ENCODE measurements around the gene RTP5.
"Not testable (repeated sequence)": the region's sequence is repeated elsewhere in the genome, so short reads cannot be mapped to it uniquely, and the experiment has no call there.

Gene RTP5

GRCh38 chr2:241827394-241827793 is 42.1 kb upstream of the RTP5 start:
- no peak overlapping the region for H3K4me3 Mint-ChIP-seq
- no peak overlapping the region for H3K27ac Mint-ChIP-seq
- peaks cover 9% of the 10 kb centered on the region for H3K36me3 Mint-ChIP-seq (ENCODE audit: low read depth)
- H3K4me1 Mint-ChIP-seq: peaks cover 13% of the 10 kb centered on the region
- H3K9me3 Mint-ChIP-seq: peaks cover 60% of the 10 kb centered on the region
- H3K27me3 Mint-ChIP-seq (ENCODE audit: low read depth): peaks cover 14% of the 10 kb centered on the region
- TF ChIP-seq, protein P1, sequence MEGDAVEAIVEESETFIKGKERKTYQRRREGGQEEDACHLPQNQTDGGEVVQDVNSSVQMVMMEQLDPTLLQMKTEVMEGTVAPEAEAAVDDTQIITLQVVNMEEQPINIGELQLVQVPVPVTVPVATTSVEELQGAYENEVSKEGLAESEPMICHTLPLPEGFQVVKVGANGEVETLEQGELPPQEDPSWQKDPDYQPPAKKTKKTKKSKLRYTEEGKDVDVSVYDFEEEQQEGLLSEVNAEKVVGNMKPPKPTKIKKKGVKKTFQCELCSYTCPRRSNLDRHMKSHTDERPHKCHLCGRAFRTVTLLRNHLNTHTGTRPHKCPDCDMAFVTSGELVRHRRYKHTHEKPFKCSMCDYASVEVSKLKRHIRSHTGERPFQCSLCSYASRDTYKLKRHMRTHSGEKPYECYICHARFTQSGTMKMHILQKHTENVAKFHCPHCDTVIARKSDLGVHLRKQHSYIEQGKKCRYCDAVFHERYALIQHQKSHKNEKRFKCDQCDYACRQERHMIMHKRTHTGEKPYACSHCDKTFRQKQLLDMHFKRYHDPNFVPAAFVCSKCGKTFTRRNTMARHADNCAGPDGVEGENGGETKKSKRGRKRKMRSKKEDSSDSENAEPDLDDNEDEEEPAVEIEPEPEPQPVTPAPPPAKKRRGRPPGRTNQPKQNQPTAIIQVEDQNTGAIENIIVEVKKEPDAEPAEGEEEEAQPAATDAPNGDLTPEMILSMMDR (IDR thresholded peaks at IDR 0.05; ENCODE audit: unreplicated experiment in 3 of 3): no peak

DNA sequence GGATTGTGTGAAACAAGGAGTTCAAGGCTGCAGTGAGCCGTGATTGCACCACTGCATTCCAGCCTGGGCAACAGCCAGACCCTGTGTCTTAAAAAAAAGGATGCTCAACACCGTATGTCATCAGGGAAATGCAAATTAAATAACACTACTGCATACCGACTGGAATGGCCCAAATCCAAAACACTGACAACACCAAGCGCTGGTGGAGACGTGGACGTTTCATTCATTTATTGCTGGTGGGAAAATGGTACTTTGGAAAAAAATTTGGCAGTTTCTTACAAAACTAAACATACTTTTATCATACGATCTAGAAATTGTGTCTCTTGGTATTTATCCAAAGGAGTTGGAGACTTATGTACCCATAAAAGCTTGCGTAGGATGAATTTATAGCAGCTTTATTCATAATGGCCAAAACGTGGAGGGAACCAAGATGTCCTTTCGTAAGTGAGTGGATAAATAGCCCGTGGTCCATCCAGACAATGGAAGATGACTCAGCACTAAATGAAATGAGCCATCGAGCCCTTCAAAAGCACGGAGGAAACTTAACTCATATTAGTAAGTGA is 36.3 kb upstream of the RTP5 start:
- Mint-ChIP-seq H3K4me3 (peak overlapping the region in 1 of 3 experiments; percentile 16), H3K27me3 (ENCODE audit: low read depth) (peaks cover 12% of the 10 kb centered on the region), H3K27ac (peak overlapping the region; percentile 60 to 90 (median 75)), H3K4me1 (peaks cover 33% of the 10 kb centered on the region), H3K36me3 (ENCODE audit: low read depth) (no peaks in the 10 kb centered on the region), H3K9me3 (peaks cover 37% of the 10 kb centered on the region)
- TF ChIP-seq, protein P1 (IDR thresholded peaks at IDR 0.05; ENCODE audit: unreplicated experiment in 3 of 3): no peak

GRCh38 chr2:241833756-241834526 is 35.6 kb upstream of the RTP5 start:
- peaks cover 38% of the 10 kb centered on the region for H3K4me1 Mint-ChIP-seq
- H3K27me3 Mint-ChIP-seq (ENCODE audit: low read depth): peaks cover 12% of the 10 kb centered on the region
- H3K36me3 Mint-ChIP-seq (ENCODE audit: low read depth): not testable (repeated sequence)
- H3K27ac Mint-ChIP-seq: peak overlapping the region; percentile 60 to 90 (median 75)
- H3K9me3 Mint-ChIP-seq: peaks cover 34% of the 10 kb centered on the region
- peak overlapping the region in 1 of 3 experiments; percentile 16 for H3K4me3 Mint-ChIP-seq

GRCh38 chr2:241834527-241835210 is 34.9 kb upstream of the RTP5 start:
- Mint-ChIP-seq H3K9me3 (peaks cover 34% of the 10 kb centered on the region), H3K4me1 (peaks cover 38% of the 10 kb centered on the region), H3K27me3 (ENCODE audit: low read depth) (peaks cover 12% of the 10 kb centered on the region), H3K4me3 (no peak overlapping the region), H3K36me3 (ENCODE audit: low read depth) (no peaks in the 10 kb centered on the region), H3K27ac (no peak overlapping the region)
- TF ChIP-seq, protein P1 (IDR thresholded peaks at IDR 0.05; ENCODE audit: unreplicated experiment in 3 of 3): no peak

GRCh38 chr2:241835611-241836010 is 33.9 kb upstream of the RTP5 start:
- H3K4me1 Mint-ChIP-seq: peaks cover 38% of the 10 kb centered on the region

GRCh38 chr2:241836292-241836691 is 33.2 kb upstream of the RTP5 start:
- H3K4me3 Mint-ChIP-seq: peak overlapping the region in 1 of 3 experiments; percentile 25
- TF ChIP-seq, protein P1 (IDR thresholded peaks at IDR 0.05; ENCODE audit: unreplicated experiment in 3 of 3): peak in 2 of 3 experiments; percentile 18 to 21
- peaks cover 16% of the 10 kb centered on the region for H3K27me3 Mint-ChIP-seq (ENCODE audit: low read depth)
- H3K36me3 Mint-ChIP-seq (ENCODE audit: low read depth): no peaks in the 10 kb centered on the region
- H3K4me1 Mint-ChIP-seq: peaks cover 42% of the 10 kb centered on the region
- peak overlapping the region in 2 of 3 experiments; percentile 76 to 82 for H3K27ac Mint-ChIP-seq
- peaks cover 22% of the 10 kb centered on the region for H3K9me3 Mint-ChIP-seq

More at GRCh38 chr2:241835611-241836010, 33.9 kb upstream of the RTP5 start:
- Mint-ChIP-seq H3K27me3 (ENCODE audit: low read depth) (peaks cover 12% of the 10 kb centered on the region), H3K9me3 (peaks cover 27% of the 10 kb centered on the region), H3K4me3 (no peak overlapping the region), H3K36me3 (ENCODE audit: low read depth) (no peaks in the 10 kb centered on the region), H3K27ac (peak overlapping the region in 2 of 3 experiments; percentile 76 to 82)
- TF ChIP-seq, protein P1 (IDR thresholded peaks at IDR 0.05; ENCODE audit: unreplicated experiment in 3 of 3): no peak

All from nephron (organoid).